Activated T-helper 1 cell treated with Interleukin-2 at 50 U/mL for 16 hours (primary cell): ENCODE data around the gene ZSCAN30.

ENCODE experiments used
- DNase-seq: peaks from one replicate; pipeline ENCODE4 v3.0.0-alpha.2; 2020; ENCODE audit warnings: low read depth

ZSCAN30 gene

DNA sequence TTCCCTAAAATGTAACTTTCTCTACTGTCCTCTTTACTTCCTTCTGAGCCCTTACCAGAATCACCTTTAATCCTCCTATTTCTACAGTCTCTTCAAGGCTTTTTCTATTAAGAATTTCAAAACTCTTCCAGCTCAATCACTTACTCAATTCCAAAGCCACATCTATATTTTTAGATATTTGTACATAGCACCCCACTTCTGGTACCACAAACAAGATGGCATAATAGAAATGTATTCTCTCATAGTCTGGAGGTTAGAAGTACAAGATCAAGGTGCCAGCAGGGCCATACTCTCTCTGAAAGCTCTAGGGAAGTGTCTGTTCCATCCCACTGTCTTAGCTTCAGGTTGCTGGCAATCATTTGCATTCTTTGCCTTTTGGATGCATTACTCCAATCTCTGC, 11.1 kb downstream of the ZSCAN30 start:
- DNase-seq, result no peak

DNA sequence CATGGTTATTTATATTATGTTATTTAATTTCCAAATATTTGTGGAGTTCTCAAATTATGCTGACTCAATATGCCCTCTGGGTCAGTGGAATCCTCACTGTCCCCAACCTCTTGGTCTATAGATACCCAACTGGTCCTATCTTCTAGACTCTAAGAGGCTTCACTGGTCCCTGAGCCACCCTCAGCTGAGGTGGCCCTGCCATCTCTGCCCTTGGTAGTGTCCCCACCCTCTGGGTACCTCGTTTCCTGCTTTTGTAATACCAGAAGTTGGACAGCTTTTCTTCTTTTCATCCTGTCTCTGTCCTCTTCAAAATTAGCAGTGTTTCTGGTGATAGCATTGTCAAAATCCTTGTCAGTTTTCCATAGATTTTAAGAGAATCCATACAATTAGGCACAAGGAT, 11.9 kb downstream of the ZSCAN30 start:
- DNase-seq, result no peak

DNA sequence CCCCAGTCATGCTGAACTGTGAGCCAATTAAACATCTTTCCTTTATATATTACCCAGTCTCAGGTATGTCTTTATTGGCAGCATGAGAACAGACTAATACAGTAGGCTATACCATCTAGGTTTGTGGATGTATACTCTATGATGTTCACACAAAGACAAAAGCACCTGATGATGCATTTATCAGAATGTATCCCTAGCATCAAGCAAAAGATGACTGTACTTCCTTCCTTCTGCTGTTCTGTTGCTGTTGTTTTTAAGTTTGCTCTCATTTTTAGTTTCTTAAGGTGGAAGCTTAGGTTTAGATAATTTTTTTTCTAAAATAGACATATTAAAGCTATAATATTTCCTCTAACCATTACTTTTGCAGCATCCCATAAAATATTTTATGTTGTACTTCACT, 12.4 kb downstream of the ZSCAN30 start:
- DNase-seq, result no peak

DNA sequence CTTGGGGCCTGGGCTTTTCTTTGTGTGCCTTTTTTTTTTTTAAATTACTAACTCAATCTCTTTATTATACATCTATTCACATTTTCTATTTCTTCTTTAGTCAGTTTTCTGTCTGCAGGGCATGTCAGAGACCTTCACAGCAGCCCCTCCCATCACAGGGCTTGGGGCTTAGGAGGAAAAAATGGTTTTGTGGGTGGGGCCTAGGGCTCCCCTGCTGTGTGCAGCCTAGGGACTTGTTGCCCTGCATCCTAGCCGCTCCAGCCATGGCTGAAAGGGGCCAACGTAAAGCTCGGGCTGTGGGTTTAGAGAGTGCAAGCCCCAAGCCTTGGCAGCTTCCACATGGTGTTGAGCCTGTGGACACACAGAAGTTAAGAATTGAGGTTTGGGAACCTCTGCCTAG, 13.8 kb downstream of the ZSCAN30 start:
- no peak for DNase-seq

DNA sequence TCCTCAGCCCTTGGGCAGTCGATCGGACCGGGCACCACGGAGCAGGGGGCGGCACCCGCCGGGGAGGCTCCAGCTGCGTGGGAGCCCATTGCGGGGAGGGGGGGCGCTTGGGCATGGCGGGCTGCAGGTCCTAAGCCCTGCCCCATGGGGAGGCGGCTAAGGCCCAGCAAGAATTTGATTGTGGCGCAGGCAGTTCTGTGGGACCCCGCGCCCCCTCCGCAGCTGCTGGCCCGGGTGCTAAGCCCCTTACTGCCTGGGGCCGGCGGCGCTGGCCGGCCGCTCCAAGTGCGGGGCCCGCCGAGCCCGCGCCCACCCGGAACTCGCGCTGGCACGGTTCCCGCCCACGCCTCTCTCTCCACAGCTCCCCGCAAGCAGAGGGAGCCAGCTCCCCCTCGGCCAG, 18.4 kb downstream of the ZSCAN30 start:
- DNase-seq, result no peak

DNA sequence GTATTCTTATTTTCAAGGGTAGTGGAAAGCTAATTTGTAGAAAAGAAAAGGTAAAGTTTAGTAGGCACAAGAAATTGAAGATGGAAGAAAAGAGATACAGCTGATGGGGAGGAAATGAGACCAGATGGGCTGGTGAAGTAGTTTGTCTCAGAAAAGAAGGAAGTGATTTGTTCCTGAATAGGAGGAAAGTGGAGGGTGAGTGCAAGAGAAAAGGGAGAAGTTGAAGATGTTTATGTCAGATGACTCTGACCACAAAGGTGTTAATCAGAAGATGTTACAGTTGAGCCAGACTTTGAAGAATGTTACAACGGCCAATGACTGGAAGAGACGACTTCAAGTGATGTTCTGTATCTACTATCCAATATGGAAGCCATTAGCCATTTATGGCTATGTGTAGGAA, 21.2 kb downstream of the ZSCAN30 start:
- no peak for DNase-seq

DNA sequence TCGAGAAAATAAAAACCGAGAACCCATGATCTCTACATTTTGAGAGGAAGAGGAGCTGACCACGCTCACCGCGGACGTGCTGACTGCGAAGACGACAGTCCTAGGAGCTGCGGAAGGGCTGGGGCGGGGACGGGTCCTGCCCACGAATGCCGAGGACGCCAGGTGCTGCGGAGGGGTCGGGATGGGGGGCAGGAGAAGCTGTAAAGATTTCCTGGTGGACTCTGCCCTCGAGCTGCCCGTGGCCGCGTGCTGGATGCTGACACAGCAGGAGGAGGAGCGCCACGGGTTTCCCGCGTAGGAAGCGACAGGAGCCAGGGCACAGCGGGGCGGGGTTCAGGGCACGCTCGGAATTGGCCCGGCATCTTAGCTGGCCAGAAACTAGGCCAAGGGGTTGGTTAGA, 22.2 kb downstream of the ZSCAN30 start:
- DNase-seq, result no peak

DNA sequence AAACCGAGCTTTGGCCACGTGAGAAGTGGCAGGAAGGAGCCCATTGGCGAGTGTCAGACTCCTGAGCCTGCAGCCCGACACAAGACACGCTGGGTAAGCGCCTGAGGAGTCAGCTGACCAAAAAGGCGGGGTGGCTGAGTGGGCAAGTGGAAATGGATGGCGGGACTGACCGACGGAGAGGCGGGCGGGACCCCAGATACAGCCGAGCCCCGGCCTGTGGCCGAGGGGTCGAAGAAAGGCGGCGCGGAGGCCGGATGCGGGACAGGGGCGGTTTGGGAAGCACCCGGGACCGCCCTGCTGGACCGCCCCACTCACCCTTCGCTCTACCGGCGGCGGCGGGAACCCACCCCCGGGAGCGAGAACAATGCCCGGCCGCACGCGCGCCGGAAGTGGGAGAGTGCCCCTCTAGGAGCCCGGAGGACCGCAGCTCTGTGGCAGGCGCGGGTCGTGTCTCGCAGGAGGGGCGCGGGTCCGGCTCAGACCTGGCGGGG, 22.8 kb downstream of the ZSCAN30 start:
- DNase-seq, result peak; percentile 59

DNA sequence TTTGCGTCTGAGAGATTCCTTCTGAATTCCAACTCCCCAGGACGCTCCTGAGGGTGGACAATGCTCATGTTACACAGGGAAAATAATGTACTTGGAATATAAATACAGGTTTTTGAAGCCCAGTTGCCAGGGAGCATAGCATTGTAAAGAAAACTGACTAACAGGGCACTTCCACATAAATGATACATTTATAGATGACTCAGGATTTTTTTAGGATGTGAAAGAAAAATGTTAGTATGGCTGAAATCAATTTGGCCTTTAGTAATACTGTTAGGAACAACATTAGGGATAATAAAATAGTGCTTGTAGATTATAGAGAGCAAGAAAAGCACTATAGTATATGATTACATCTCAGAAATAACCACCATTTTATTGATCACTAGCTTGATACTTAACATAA, 25.6 kb downstream of the ZSCAN30 start:
- DNase-seq, result no peak

DNA sequence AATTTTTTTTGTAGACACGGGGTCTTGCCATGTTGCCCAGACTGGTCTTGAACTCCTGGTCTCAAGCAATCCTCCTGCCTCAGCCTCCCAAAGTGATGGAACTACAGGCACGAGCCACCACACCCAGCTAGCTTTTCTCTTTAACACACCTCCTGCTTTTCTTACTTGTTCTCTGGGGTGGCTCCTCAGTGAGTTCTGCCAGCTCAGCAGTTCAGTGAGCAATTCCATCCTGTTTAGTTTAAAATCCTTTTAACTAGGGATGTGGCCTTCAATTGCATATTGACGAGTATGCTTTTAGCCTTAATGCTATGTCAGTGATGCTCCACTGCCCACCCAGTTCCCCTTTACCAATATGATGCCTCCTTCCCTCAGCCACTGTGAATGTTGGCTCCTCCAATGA, 33.1 kb downstream of the ZSCAN30 start:
- no peak for DNase-seq

DNA sequence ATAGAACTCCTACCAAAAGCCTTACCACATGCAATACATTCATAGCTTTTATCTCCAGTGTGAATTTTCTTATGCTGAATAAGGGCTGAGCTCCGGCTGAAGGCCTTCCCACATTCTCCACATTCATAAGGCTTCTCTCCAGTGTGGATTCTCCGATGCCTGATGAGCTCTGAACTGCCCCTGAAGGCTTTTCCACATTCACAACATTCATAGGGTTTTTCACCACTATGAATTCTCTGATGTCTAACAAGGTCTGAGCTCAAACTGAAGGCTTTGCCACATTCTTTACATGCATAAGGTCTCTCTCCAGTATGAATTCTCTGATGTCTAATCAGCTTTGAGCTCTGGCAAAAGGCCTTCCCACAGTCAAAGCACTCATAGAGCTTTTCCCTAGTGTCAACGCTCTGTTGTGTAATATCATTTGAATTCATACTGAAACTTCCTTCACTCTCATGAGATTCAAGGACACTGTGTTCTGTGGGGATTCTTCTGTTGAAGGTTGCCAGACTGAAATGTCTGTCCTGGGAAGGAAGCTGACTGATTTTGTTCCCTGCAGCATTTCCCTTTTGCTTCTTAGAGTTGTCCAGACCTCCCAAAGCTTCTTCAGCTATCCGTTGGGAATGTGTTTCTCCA, 36.3 kb downstream of the ZSCAN30 start:
- no peak for DNase-seq

DNA sequence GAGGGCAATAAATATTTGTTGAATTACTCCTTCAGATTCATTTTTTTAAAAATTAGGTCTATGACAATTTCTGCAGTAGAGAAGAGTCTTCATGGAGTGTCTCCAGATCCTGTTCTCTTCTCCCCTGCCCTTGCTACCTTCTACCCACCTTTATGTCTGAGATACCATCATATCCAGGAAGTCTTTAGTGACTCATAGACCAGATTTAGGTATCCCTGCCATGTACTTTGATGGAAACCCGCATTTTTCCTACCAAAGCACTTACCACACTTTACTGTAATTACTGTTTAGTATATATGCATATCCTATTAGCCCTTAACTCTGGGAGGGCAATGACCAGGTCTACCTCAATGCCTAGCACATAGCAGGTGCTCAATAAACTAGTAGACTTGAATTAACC, 37.6 kb downstream of the ZSCAN30 start:
- no peak for DNase-seq

DNA sequence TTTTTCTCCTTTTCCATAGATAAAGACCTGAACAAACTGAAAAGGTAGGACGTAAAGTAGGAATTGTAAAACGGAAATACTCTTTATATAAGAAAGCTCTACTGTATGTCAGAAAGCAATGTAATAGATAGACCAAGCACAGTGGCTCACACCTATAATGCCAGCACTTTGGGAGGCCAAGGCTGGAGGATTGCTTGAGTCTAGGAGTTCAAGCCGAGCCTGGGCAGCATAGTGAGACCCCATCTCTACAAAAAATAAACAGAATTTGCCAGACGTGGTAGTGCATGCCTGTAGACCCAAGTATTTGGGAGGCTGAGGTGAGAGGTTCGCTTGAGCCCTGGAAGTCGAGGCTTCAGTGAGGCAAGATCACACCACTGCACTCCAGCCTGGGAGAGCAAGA, 41.6 kb downstream of the ZSCAN30 start:
- no peak for DNase-seq

DNA sequence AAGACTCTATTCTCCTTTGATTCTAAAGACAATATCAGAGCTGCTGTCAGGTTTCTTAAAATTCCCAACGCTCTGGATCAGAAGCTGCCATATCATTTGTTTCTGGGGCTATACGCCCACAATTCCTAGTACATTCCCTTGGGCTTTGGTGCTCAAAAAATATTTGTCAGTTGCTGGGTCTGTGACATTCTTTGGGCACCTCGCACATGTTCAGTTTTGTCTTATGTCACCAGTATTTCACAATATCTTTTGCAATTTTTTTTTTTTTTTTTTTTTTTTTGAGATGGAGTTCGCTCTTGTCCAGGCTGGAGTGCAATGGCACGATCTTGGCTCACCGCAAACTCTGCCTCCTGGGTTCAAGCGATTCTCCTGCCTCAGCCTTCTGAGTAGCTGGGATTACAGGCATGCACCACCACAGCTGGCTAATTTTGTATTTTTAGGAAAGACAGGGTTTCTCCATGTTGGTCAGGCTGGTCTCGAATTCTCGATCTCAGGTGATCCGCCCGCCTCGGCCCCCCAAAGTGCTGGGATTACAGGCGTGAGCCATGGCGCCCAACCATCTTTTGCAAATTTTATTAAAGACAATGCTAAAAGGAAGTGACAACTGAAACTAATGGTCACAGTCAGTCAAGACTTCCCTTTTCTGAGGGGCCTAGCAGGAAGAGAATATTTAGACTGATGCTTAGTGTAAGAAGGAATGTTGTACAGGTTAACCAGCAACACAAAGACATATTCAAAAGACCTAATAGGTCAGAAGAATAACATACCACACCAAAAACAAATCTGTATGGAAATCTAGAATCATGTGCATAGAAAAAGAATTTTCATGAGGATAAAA, 42.4 kb downstream of the ZSCAN30 start:
- no peak for DNase-seq

DNA sequence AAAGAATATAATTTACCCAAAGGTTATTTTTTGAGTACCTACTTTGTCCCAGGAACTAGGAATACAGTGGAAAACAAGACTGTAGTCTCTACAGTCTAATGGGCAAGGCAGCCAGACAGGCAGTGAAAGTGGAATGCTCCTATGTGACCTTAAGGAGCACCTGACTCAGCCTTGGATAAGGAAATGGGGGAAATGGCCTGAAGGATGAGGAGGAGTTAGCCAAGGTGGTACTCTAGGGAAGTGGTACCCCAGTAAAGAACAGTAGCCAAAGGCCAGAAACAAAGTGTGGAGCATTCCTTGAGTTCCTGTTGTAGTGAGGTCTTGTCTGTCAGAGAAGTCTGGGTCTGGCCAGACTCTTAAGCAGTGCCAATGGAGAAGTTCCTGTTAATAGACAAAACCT, 43.2 kb downstream of the ZSCAN30 start:
- no peak for DNase-seq

DNA sequence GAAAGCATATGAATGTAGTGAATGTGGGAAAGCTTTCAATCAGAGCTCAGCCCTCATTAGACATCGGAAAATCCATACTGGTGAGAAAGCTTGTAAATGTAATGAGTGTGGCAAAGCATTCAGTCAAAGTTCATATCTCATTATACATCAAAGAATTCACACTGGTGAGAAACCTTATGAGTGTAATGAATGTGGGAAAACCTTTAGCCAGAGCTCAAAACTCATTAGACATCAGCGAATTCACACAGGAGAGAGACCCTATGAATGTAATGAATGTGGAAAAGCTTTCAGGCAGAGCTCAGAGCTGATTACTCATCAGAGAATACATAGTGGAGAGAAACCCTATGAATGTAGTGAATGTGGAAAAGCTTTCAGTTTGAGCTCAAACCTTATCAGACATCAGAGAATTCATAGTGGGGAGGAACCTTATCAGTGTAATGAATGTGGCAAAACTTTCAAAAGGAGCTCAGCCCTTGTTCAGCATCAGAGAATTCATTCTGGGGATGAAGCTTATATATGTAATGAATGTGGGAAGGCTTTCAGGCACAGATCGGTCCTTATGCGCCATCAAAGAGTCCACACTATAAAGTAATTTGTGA, 44.2 kb downstream of the ZSCAN30 start:
- DNase-seq, result no peak

DNA sequence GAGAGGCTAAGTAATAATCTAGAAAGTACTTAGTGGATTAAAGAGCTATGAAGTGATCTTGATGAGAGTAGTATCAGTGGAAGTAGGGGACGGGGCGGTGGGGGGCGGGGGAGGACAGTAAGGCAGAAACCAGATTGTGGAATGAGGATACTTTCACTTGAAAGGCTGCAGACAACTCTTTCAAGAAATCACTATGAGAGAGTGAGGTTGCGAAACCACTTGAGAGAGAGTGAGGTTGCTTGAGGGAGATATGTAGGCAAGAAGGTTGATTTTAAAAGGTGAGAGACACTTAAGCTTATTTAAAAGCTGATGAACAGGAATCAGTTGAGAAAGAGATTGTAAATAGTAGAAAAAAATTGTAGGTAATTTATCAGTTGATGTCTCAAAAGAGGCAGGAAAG, 45.4 kb downstream of the ZSCAN30 start:
- DNase-seq, result no peak

DNA sequence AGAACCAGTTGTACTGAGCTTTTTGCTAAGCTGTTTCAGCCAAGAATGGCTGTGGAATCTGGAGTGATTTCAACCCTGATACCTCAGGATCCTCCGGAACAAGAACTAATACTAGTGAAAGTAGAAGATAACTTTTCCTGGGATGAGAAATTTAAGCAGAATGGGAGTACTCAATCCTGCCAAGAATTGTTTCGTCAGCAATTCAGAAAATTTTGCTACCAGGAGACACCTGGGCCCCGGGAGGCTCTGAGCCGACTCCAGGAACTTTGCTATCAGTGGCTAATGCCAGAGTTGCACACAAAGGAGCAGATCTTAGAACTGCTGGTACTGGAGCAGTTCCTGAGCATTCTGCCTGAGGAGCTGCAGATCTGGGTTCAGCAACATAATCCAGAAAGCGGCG, 47.6 kb downstream of the ZSCAN30 start:
- no peak for DNase-seq

DNA sequence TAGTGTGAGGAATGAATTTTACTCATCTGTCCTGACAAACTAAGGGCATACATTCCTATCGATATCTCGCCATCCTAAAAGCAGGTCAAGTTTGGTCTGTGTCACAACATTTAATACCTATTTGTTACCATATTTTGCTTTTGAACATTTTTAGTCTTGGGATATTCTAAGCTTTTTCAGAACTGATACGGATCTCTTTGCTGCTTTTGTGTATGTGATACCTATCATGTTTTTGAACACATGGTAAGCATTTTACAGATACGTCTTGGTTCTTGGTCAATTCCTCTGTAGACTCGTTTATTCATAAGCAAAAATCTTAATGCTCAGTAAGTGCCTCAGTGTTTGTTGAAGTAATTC, 48.6 kb downstream of the ZSCAN30 start:
- DNase-seq, result no peak

DNA sequence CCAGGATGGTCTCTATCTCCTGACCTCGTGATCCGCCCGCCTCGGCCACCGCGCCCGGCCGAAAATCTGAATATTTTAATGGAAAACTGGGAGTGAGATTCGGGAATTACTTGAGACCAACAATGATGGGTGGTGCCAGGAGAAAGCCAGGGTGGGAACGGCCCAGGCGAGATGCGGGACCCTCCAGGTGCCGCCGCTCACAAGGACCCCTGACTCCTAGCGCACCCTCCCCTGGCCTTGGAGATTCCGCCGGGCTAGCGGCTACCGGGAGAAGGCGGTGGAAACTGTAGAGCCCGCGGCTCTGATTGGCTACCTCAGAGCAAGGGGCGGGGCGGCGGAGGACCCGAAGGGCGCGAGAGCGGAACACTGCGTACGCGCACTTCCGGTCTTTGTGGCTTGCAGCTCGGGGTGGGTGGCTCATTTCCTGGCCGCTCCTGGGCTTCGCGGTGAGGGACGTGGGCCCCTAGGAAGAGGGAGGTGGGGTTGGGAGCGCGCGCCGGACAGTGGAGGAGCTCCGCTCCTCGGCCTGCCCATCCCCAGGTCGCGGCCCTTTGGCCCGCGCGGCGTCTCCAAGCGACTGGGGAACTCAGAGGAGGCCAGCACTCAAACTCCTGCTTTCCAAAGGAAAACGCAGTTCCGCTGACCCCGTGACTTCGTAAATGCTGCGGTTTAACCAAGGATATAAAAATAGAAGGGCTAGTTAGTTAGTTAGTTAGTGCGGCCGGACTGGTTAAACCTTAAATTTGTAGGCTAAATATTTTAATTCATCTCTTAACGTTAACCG, 49.2 kb downstream of the ZSCAN30 start, which contains the start of gene ZNF397:
Gene ZNF397 (plus strand): TSS at position 371 of the 784 bp plus-strand sequence. CDS start 1,437 bp downstream, outside the sequence.
- DNase-seq, result peak; percentile 91

DNA sequence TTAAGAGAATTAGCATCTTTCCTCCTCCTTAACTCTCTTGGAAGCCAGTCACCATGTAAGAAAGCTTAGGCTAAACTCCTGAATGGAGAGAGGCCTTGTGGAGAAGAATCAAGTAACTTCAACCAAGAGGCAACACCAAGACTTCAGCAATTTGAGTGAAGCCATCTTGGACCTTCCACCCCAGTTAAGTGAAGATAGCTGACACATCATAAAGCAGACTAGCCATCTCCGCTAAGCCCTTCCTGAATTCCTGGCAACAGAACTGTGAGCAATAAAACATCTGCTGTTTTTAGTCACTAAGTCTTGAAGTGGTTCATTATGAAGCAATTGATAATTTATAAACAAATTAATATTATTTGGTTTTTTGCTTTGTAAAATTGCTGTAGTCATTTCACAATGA, 50.7 kb downstream of the ZSCAN30 start:
- DNase-seq, result no peak

DNA sequence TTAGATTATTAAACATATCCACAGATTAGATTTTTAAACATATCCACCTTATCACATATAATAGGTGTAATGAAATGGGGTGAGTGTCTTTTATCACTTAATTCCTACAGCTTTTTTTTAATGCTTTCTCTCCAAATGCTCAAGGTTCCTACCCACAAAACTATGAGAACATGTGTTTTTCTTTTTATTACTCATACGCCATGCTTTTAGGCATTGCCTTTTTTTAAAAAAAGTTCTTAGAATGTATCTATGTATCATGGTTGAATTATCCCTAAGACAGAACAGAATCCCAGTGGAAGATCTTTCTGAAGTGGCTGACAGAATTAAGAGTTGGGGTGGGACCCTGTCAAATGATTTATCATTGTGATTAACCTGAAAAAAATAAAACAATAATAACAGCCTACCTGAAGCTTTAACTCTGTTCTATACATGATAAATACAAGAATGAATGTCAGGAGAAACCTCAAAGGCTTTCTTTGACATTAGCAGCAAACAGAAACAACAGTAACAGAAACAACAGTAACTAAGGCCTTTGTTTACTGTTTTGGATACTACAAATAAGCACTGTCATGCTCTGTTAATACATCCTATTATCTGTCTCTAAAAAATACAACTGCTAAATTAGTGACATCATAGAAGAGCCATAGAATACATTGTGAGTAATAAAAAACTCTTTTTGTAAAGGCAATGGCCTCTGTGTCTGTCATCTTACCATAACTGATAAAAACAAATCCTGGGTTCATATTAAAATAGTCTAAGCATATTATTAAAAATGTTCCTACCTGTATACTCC, 53.3 kb downstream of the ZSCAN30 start:
- DNase-seq, result no peak
